ENCODE data around the gene GLB1L.
"Not testable (repeated sequence)": the region's sequence is repeated elsewhere in the genome, so short reads cannot be mapped to it uniquely, and the experiment has no call there.

GLB1L gene

GRCh38 chr2:219280651-219281050 is 35.4 kb upstream of the GLB1L start:
- DNase-seq (ENCODE audit: low read depth): no peak

- no peak for DNase-seq (ENCODE audit: low read depth)
These were observed 34.8 kb upstream of the GLB1L start for GRCh38 chr2:219279916-219280516.

GRCh38 chr2:219279151-219279915 is 34.1 kb upstream of the GLB1L start, which contains the start of gene DNAJB2:
Gene DNAJB2 (plus strand): TSS chr2:219279366. CDS start chr2:219279834, 468 bp downstream.
- DNase-seq (ENCODE audit: low read depth): peak; percentile 99

GRCh38 chr2:219278655-219279150 is 33.5 kb upstream of the GLB1L start:
- DNase-seq (ENCODE audit: low read depth): no peak

- peak; percentile 57 for DNase-seq (ENCODE audit: low read depth)
These were observed 32.7 kb upstream of the GLB1L start for GRCh38 chr2:219277703-219278654.

GRCh38 chr2:219274361-219274921 is 29.2 kb upstream of the GLB1L start:
- DNase-seq (ENCODE audit: low read depth): no peak

- DNase-seq (ENCODE audit: low read depth): no peak
These were observed 28.7 kb upstream of the GLB1L start for GRCh38 chr2:219273937-219274336.

GRCh38 chr2:219272995-219273394 is 27.8 kb upstream of the GLB1L start:
- no peak for DNase-seq (ENCODE audit: low read depth)

GRCh38 chr2:219272356-219272755 is 27.1 kb upstream of the GLB1L start:
- no peak for DNase-seq (ENCODE audit: low read depth)

- DNase-seq (ENCODE audit: low read depth): no peak
These were observed 25.8 kb upstream of the GLB1L start for GRCh38 chr2:219271021-219271420.

- DNase-seq (ENCODE audit: low read depth): no peak
These were observed 24.8 kb upstream of the GLB1L start for GRCh38 chr2:219270055-219270372.

- no peak for DNase-seq (ENCODE audit: low read depth)
These were observed 24.3 kb upstream of the GLB1L start for GRCh38 chr2:219269362-219270054.

- no peak for DNase-seq (ENCODE audit: low read depth)
These were observed 23.1 kb upstream of the GLB1L start for GRCh38 chr2:219268294-219268693.

- DNase-seq (ENCODE audit: low read depth): no peak
These were observed 21.6 kb upstream of the GLB1L start for GRCh38 chr2:219266886-219267285.

- DNase-seq (ENCODE audit: low read depth): no peak
These were observed 21.0 kb upstream of the GLB1L start for GRCh38 chr2:219266232-219266631.

GRCh38 chr2:219261024-219261855 is 16.0 kb upstream of the GLB1L start:
- DNase-seq (ENCODE audit: low read depth): no peak

- not testable (repeated sequence) for DNase-seq (ENCODE audit: low read depth)
These were observed 13.7 kb upstream of the GLB1L start for GRCh38 chr2:219258942-219259341.

- DNase-seq (ENCODE audit: low read depth): no peak
These were observed 9.5 kb upstream of the GLB1L start for GRCh38 chr2:219254590-219255201.

- peak; percentile 88 for DNase-seq (ENCODE audit: low read depth)
These were observed 8.7 kb upstream of the GLB1L start, which contains the start of gene TUBA4A for GRCh38 chr2:219253753-219254589. Gene TUBA4A (minus strand): TSS chr2:219253918. CDS start chr2:219253858, 60 bp downstream.
